GM21526 (cell line): ENCODE measurements around the gene MRPL36.
A peak's percentile ranks its signal among the peaks of the same experiment; 100 is the strongest.
"Not testable (repeated sequence)": the region's sequence is repeated elsewhere in the genome, so short reads cannot be mapped to it uniquely, and the experiment has no call there.

Source experiments
- ATAC-seq: cut with Tn5 transposase; IDR thresholded peaks from one replicate; pipeline ENCODE4 v1.9.1; 2021; ENCODE audit warnings: moderate library complexity; ENCODE audit not compliant: unreplicated experiment, low FRiP score

The MRPL36 gene

GRCh38 chr5:1799602-1800471 is at the start of gene MRPL36:
Gene MRPL36 (minus strand): TSS chr5:1799837. CDS start chr5:1798935, 902 bp downstream.
- ATAC-seq = peak; percentile 45

DNA sequence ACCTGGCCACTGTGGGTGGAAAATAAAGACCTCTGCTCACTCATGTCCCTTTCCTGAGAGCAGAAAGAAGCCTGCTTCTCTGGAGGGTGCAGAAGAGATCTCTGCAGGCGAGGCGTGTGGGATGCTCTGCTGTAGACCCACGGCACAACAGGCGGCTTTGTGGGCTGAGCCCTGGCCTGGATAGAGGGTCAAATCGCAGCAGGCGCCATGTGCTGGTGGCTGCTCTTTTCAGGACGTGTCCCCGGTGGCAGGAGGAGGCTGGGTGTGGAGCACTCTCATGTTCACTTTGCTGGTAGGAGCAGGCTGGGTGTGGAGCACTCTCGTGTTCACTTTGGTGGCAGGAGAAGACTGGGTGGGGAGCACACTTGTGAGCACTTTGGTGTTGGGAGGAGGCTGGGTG is 48.0 kb upstream of the MRPL36 start:
- ATAC-seq = no peak

GRCh38 chr5:1847056-1847455 is 47.4 kb upstream of the MRPL36 start:
- ATAC-seq = no peak

DNA sequence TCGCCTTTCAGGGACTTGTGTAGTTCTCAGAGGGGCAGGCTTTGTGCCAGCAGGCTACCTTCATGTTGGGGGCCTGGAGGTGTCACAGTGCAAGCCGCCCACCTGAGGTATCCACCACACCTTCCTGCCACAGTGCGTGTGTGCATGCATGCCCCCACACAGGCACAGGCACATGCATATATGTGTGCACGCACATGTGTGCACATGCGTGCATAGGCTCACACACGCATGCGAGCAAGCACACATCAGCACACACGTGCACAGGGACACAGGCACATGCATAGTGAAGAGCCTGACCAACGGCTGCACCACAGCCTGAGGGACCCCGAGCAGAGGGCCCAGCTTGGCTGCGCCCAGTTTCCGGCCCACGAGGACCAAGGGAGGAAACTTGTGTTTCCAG is 46.9 kb upstream of the MRPL36 start:
- no peak for ATAC-seq

GRCh38 chr5:1845696-1846095 is 46.1 kb upstream of the MRPL36 start:
- no peak for ATAC-seq

DNA sequence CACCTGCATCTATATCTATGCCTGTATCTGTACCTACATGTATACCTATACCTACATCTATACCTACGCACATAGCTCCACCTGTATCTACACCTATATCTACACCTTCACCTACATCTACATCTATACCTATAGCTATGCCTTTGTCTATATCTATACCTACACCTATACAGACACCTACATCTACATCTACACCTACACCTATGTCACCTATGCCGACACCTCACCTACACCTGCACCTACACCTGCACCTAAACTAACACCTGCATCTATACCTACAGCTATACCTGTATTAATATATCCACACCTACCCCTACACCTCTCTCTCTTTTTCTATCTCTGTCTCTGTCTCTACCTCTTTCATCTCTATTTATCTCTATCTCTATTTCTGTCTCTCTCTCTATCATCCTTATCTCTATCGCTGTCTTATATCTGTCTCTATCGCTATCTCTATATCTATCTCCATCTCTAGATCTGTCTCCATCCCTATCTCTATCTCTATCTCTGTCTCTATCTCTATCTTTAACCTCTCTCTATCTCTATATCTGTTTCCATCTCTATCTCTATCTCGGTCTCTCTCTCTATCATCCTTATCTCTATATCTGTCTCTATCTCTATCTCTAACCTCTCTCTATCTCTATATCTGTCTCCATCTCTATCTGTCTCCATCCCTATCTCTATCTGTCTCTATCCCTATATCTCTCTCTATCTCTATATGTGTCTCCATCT is 45.2 kb upstream of the MRPL36 start:
- no peak for ATAC-seq

DNA sequence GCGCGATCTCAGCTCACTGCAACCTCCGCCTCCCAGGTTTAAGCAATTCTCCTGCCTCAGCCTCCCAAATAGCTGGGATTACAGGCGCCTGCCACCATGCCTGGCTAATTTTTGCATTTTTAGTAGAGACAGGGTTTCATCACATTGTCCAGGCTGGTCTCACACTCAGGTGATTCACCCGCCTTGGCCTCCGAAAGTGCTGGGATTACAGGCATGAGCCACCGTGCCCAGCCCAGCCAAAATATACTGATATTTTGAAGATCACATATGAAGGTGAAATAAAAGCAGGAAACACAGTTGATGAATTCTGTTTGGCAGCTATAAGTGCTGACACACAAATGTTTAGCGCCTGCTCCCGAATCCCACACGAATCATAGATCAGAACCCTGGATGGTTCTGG is 44.1 kb upstream of the MRPL36 start:
- ATAC-seq = not testable (repeated sequence)

DNA sequence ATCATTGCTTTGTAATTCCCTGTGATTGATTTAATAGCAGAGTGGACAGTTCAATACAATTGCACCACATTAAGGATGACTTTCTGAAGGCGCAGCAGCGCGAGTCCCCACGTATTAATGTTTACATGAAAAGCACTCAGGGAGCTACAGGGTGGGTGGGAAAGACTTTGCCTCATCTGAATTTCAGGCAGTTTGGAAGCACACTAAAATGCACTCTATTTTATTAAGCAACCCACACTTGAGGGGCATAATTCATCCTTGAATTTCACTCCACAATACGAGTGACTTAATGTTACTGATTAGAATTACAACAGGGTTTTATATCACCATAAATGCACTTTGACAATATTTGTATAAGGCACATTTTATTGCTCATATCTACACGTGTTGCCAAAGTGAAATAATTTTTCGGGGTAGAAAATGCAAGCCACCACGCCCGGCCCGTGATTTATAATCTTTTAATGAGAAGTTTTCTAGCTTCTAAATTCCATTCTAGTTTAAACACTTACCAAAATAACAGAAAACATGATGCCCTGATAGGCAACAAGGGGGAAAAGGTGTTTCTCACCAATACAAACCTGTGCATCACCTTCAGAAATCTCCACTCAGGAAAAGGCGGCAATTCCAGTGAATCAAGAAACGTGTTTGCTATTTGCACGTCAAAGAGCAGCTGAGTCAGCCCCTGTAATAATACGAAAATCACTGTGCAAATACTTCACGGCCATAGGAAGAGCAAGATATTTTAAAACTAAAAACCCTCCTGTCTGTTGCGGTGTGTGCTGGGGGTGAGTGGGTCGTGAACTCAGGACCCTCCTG is 42.6 kb upstream of the MRPL36 start:
- no peak for ATAC-seq

- ATAC-seq = no peak
Measured at GRCh38 chr5:1840741-1841521, 41.3 kb upstream of the MRPL36 start.

DNA sequence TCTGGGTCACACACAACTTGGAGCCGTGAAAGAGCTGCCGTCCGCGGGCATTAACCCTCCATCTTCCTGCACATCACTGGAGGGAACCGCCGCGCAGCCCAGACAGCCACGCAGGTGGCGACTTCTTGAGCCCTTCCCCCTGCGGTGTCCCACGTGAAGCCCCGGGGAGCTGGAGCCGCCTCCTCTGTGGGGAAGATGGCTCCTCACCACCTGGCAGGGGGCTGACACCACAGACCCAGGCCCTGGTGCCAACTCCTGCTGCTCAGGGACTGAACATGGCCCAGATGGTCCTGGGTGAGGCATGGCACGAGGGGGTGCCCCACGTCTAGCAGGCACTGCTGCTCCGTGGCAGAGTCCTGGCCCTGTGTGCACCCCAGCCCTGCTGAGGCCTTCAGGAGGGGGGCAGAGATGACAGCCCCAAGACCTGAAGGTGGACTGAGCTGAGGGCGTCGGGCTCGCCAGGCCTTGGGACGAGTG is 40.5 kb upstream of the MRPL36 start:
- no peak for ATAC-seq

DNA sequence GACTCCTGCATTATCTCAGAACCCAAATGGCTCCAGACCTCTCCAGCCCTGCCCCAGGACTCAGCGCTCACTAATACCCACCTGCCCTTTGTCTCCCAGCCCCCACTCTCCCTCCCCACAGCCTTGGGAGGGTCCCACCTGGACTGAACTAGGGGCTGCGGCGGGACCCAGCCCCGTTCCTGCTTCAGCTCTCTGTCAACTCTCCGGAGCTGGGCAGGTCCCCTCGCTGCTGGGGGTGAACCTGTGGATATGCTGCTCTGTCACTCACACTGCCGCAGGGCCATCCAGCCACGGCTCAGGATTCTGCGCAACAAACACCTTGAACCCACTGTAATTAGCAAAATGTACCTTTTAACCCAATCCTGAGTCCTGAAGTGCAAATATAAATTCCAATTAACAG is 38.4 kb upstream of the MRPL36 start:
- no peak for ATAC-seq

- ATAC-seq = no peak
Measured at GRCh38 chr5:1836891-1837880, 37.5 kb upstream of the MRPL36 start.

DNA sequence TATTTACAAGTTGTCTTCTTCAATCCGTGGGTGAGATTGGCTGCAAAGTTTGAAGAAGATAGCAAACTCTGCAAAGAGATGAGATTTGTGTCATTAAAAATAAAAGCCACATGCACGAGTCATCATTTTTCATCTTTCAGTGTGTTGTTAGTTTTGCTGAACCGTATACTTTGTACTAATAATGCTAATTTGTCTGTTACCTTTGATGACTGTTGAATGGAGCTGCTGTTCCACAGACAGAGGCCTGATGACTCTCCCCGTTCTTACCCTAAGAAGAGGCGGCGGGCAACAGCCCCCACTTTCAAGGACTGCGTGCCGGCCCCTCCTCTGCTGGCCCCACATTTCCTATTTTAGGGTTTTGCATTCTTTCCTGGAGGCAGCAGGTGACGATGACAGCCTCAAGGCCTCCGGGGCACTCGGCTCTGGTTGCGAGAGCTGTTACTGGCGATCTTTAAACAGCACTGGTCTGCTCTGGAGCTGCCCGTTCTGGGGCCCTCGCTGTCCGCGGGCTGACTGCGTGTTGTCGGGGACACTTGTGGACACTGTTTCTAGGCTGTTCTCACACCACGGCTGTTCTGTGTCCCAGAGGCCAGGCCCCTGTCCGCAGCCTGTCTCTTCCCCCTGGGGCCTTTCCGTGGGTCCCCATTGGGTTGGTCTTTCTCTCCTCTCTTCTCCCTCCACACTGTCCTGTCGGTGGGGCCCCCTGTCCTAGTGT is 36.7 kb upstream of the MRPL36 start:
- ATAC-seq = no peak

DNA sequence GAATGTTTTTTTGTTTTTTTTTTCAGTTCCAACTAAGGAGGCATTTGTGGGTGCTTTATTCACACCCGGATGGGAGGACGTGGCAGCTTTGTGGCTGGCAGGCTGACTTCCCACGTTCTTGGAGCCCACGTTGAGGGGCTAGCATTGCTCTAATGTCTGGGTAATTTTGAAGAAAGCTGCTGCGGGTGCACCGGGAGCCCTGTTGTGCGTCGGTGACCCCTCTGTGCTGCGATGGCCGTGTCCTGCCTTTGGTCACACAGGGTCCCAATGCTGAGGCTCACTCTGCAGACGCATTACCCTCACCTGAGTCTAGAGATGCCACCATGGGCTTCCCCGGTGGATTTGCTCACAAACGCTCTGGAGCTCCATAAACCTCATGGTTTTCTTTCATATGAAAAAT is 35.8 kb upstream of the MRPL36 start:
- ATAC-seq = no peak

DNA sequence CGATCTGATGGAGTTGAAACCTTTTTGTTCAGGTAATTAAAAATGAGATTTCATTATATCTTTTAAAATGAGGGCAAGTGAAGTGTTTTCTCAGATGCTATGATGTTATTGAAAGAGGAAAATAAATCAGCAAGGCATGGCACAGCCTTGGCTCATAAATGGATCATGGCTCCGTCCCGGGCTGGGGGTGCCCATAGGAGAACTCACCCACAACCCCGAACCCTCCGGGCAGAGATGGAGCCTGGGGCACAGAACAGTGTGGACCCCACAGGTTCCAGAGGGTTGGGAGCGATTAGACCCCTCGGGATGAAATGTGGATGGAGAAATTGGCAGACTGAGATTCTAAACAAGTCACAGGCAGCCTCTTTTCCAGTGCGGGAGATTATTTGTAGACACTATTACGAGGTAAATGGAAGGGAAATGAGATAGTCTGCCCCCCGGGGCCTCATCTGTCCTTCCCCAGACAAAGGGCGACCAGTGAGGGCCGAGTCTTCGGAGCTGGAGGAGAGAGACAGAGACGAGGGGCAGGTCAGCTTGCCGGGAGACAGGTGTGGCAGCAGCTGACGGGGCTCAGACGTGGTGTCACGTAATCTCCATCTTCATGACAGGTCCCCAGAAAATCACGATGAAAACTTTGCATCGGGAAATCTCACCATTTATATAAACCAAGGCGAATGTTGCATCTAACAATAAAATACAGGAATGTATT is 35.2 kb upstream of the MRPL36 start:
- no peak for ATAC-seq

GRCh38 chr5:1834022-1834551 is 34.5 kb upstream of the MRPL36 start:
- no peak for ATAC-seq

DNA sequence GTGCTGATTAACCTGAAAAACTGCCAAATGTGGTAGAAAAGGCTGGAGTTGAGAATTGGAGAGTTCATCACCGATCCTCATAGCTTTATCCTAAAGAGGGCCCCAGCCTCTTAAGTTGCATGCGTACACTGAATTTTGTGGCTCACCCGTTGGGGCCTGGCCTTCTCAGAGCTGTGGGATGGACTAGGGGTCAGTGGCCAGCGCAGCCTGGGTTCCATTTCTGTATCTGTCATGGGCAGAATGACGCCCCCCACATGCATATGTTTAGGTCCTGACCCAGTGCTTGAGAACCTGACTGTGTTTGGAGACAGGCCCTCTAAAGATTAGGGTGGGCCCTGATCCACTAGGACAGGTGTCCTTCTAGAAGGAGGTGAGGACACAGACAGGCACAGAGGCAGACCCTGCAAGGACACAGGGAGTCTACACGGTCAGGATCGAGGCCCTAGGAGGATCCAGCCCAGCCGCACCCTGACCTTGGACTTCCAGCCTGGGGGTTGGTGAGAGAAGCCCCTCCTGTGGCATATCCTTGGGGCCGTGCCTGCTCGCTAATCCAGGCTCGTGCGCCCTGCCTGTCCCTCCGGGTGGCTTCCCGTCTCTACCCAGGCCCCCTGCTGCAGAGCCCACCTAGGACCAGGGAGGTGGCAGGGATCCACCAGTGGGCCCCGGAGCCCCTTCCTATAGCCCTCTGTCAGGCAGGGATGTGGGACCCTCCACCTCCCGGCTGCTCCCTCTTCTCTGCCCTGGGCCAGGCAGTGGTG is 33.8 kb upstream of the MRPL36 start:
- ATAC-seq = no peak
